VCaP (cell line): ENCODE data around the gene CTNNA3.

Source experiments
- H3K27ac ChIP-seq: fragments of 450-650 bp; 2 replicates; pipeline ENCODE4 v1.5.1; 2017
- CTCF ChIP-seq: fragments of 450-650 bp; conservative IDR thresholded peaks from 2 replicates; pipeline ENCODE4 v1.5.1; 2017; ENCODE audit warnings: mild to moderate bottlenecking, moderate library complexity

The CTNNA3 gene

GRCh38 chr10:67663449-67664087 lies 32.4 kb downstream of the CTNNA3 start:
- H3K27ac ChIP-seq = no peak overlapping the region
- TF ChIP-seq CTCF = no peak

GRCh38 chr10:67662415-67662814 lies 33.6 kb downstream of the CTNNA3 start:
- H3K27ac ChIP-seq = no peak overlapping the region
- TF ChIP-seq CTCF = no peak

- no peak overlapping the region for H3K27ac ChIP-seq
- no peak for TF ChIP-seq CTCF
Measured at GRCh38 chr10:67659497-67659896, 36.5 kb downstream of the CTNNA3 start.

GRCh38 chr10:67657775-67658174 lies 38.2 kb downstream of the CTNNA3 start:
- TF ChIP-seq CTCF = no peak
- no peak overlapping the region for H3K27ac ChIP-seq

- TF ChIP-seq CTCF = no peak
- H3K27ac ChIP-seq = no peak overlapping the region
Measured at GRCh38 chr10:67650558-67650957, 45.4 kb downstream of the CTNNA3 start.

GRCh38 chr10:67648613-67649229 lies 47.3 kb downstream of the CTNNA3 start:
- TF ChIP-seq CTCF = no peak
- H3K27ac ChIP-seq = no peak overlapping the region

- no peak overlapping the region for H3K27ac ChIP-seq
- no peak for TF ChIP-seq CTCF
Measured at GRCh38 chr10:67630904-67631303, 65.1 kb downstream of the CTNNA3 start.
